ENCODE results near the gene SDS. TPM values are rescaled to one million over a fixed set of nuclear protein-coding genes. Genes with fewer than 3 reads are reported as not detected.

The SDS gene
- polyA plus RNA-seq, 1 experiment: not detected

DNA sequence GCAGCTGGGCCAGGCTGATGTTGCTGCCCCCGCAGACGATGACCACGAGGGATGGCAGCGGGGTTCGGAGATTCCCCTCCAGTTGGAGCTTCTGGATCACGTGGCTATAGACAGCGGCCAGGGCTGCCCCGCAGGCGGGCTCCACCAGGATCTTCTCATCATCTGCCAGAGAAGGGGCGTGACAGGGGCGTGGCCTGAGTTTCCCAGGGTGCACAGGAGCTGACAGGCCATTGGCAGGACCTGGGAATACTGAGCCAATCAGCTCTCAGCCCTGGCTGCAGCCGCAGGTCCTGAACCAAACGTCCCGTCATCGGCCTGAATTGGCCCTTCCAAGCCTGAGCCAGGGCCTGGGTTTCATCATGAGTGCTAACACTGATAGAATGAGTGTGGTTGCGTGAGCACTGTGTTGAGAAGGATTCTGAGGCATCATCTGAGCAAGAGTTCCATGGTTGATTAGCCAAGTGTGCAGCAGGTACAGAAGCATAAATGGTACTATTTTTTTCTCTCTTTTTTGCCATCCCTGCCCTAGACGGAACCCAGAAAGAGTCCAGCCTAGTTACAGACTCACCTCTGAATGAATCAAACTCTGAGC lies 10.6 kb downstream of the SDS start:
- Histone ChIP-seq H3K4me3 (ENCODE audit: low read depth, low read length) (no peak overlapping the region), H3K36me3 (ENCODE audit: control insufficient read depth, insufficient read depth, low read length) (peaks cover 5% of the 10 kb centered on the region), H3K27me3 (ENCODE audit: control insufficient read depth, insufficient read depth, low read length) (no peaks in the 10 kb centered on the region)
- ChIA-PET POLR2A (no interaction called here), CTCF (interaction anchor here (0.8 kb wide), 1 partner anchor 10 kb away, joined by 3 read pairs; no protein-coding TSS in a partner anchor)
- no peak for DNase-seq (ENCODE audit: low read depth)
- TF ChIP-seq, protein P1, sequence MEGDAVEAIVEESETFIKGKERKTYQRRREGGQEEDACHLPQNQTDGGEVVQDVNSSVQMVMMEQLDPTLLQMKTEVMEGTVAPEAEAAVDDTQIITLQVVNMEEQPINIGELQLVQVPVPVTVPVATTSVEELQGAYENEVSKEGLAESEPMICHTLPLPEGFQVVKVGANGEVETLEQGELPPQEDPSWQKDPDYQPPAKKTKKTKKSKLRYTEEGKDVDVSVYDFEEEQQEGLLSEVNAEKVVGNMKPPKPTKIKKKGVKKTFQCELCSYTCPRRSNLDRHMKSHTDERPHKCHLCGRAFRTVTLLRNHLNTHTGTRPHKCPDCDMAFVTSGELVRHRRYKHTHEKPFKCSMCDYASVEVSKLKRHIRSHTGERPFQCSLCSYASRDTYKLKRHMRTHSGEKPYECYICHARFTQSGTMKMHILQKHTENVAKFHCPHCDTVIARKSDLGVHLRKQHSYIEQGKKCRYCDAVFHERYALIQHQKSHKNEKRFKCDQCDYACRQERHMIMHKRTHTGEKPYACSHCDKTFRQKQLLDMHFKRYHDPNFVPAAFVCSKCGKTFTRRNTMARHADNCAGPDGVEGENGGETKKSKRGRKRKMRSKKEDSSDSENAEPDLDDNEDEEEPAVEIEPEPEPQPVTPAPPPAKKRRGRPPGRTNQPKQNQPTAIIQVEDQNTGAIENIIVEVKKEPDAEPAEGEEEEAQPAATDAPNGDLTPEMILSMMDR (IDR thresholded peaks at IDR 0.05; ENCODE audit: insufficient read depth, low read depth, low read length): no peak

DNA sequence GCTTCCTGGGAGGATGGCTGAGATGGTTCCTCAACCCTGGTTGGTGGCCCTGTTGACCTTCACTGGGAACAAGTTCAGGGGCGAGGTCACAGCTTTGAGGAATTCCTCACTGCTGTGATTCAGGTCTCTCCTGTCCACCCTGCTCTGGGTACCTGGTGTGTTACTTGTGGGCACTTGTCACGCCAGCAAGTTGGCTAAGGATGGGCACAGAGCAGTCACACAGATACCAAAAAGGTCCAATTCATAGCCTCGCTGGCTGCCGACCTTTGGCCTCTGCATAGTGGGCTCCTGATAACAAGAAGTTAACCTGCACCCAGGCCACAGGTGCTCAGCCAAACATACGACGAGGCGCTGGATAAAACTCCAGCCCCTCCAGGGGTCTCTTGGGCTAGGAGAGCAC lies 11.2 kb downstream of the SDS start:
- Histone ChIP-seq H3K4me3 (ENCODE audit: low read depth, low read length) (no peak overlapping the region), H3K27me3 (ENCODE audit: control insufficient read depth, insufficient read depth, low read length) (no peaks in the 10 kb centered on the region), H3K36me3 (ENCODE audit: control insufficient read depth, insufficient read depth, low read length) (peaks cover 7% of the 10 kb centered on the region)
- no peak for DNase-seq (ENCODE audit: low read depth)
- ChIA-PET POLR2A (no interaction called here), CTCF (interaction anchor here (0.8 kb wide), 1 partner anchor 10 kb away, joined by 3 read pairs; no protein-coding TSS in a partner anchor)
- TF ChIP-seq, protein P1 (IDR thresholded peaks at IDR 0.05; ENCODE audit: insufficient read depth, low read depth, low read length): no peak

DNA sequence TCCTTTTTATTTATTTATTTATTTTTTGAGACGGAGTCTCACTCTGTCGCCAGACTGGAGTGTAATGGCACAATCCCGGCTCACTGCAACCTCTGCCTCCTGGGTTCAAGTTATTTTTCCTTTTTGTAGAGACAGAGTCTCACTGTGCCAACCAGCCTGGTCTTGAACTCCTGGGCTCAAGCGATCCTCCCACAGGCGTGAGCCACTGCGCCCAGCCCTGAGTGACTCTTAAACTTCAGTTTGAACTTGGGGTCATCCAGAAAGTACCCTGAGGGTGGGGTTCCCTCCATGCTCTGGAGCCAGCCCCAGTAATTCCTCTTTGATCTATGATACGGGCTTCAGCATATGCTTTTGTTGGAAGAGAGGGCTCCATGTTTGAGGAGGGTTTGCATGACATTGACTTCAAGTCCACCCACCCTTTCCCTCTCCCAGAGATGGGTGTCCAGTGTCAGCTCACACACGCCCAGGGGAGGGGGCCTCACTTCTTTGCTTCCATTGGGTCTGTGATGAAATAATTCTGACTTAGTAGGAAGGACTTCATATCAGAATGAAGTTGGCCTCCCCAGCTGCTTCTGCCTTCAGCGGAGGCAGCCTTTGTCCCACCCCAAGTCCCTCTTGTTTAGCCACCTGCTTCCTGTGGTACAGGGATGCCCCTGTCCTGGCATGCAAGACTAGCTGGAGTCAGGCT lies 11.9 kb downstream of the SDS start:
- Histone ChIP-seq H3K36me3 (ENCODE audit: control insufficient read depth, insufficient read depth, low read length) (peaks cover 11% of the 10 kb centered on the region), H3K4me3 (ENCODE audit: low read depth, low read length) (no peak overlapping the region), H3K27me3 (ENCODE audit: control insufficient read depth, insufficient read depth, low read length) (no peaks in the 10 kb centered on the region)
- no peak for DNase-seq (ENCODE audit: low read depth)
- POLR2A ChIA-PET: no interaction called here
- TF ChIP-seq, protein P1 (IDR thresholded peaks at IDR 0.05; ENCODE audit: insufficient read depth, low read depth, low read length): no peak
- CTCF ChIA-PET: interaction anchor here (0.8 kb wide), 1 partner anchor 9 kb away, joined by 3 read pairs; no protein-coding TSS in a partner anchor

DNA sequence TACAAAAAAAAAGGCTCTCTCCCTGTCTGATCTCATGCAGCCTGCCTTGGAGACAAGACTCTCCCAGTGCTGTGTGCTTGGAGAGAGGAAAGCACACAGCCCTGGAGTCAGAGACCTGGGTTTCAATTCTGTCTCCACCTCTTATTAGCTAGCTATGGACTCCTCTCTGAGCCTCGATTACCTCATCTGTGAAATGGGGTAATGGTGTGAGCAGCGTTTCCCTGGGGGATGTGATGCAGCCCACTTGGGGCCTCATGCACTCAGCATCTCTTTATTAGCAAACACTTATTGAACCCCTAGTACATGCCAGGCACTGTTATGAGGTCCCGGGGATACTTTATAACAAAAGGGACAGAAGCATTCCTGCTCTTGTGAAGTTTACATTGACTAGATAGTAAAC lies 12.5 kb downstream of the SDS start:
- no peak overlapping the region for H3K4me3 ChIP-seq (ENCODE audit: low read depth, low read length)
- ChIA-PET CTCF (no interaction called here), POLR2A (no interaction called here)
- DNase-seq (ENCODE audit: low read depth): no peak
- peaks cover 12% of the 10 kb centered on the region for H3K36me3 ChIP-seq (ENCODE audit: control insufficient read depth, insufficient read depth, low read length)
- no peaks in the 10 kb centered on the region for H3K27me3 ChIP-seq (ENCODE audit: control insufficient read depth, insufficient read depth, low read length)
- TF ChIP-seq, protein P1 (IDR thresholded peaks at IDR 0.05; ENCODE audit: insufficient read depth, low read depth, low read length): no peak

DNA sequence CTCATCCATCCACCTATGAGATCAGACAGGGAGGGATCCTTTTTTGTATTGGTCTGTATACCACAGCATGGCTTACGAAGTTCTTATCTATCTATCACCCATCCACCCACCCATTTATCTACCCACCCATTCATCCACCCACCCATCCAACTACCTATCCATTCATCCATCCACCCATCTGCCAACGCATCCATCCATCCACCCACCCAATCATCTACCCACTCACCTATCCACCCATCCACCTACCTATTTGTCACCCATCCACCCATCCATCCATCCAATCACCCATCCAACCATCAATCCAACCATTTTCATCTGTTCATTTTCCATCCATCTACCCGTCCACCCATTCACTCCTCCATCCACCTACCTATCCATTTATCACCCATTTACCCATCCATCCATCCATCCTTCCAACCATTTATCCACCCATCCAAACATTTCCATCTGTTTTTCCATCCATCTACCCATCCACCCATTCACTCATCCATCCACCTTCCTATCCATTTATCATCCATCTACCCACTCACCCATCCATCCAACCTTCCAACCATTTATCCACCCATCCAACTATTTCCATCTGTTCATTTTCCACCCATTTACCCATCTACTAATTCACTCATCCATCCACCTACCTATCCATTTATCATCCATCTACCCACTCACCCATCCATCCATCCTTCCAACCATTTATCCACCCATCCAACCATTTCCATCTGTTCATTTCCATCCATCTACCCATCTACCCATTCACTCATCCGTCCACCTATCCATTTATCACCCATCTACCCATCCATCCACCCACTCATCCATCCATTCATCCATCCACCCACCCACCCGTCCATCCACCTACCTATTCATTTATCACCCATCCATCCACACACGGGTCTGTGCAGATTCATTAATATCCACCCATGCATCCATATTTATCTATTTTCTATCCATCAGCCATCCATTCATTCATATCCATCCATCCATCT lies 13.3 kb downstream of the SDS start:
- no peaks in the 10 kb centered on the region for H3K27me3 ChIP-seq (ENCODE audit: control insufficient read depth, insufficient read depth, low read length)
- ChIA-PET CTCF (no interaction called here), POLR2A (no interaction called here)
- H3K36me3 ChIP-seq (ENCODE audit: control insufficient read depth, insufficient read depth, low read length): peaks cover 12% of the 10 kb centered on the region
- no peak overlapping the region for H3K4me3 ChIP-seq (ENCODE audit: low read depth, low read length)
- no peak for DNase-seq (ENCODE audit: low read depth)
- TF ChIP-seq, protein P1 (IDR thresholded peaks at IDR 0.05; ENCODE audit: insufficient read depth, low read depth, low read length): no peak

Measured in BJ (cell line).